Measurements from ENCODE around the gene NDUFB8. TPM values are rescaled to one million over a fixed set of nuclear protein-coding genes. Genes with fewer than 3 reads are reported as not detected.

NDUFB8 gene
- total and polyA plus RNA-seq, 9 donors = 99.4 to 262 (median 150) TPM

DNA sequence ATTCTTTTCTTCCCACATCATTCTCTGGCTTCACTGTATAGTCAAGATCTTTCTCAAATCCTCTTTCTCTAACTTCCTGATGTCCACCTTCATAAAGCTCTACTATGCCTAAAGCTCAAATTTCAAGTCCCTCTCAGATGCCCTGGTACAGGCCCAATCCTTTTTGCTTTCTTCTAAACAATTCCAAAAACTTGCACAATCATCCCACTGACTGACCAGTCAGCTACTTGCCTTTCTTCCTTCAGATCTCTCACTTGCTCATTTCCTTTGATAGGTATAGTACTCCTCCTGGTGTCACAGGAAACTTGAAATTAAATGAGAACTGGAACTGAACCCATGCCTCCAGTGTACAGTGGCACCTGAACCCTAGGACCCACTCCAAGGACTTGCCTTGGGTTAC is 28.2 kb downstream of the NDUFB8 start:
- Histone ChIP-seq H3K9me3 (no peaks in the 10 kb centered on the region), H3K27ac (no peak overlapping the region), H3K4me1 (ENCODE audit: insufficient read depth) (no peaks in the 10 kb centered on the region), H3K4me3 (no peak overlapping the region), H3K27me3 (no peaks in the 10 kb centered on the region), H3K36me3 (no peaks in the 10 kb centered on the region)
- no peak for DNase-seq
- TF ChIP-seq EP300 (IDR thresholded peaks at IDR 0.05) (no peak), POLR2A (IDR thresholded peaks at IDR 0.05) (no peak)
- TF ChIP-seq, protein P1, sequence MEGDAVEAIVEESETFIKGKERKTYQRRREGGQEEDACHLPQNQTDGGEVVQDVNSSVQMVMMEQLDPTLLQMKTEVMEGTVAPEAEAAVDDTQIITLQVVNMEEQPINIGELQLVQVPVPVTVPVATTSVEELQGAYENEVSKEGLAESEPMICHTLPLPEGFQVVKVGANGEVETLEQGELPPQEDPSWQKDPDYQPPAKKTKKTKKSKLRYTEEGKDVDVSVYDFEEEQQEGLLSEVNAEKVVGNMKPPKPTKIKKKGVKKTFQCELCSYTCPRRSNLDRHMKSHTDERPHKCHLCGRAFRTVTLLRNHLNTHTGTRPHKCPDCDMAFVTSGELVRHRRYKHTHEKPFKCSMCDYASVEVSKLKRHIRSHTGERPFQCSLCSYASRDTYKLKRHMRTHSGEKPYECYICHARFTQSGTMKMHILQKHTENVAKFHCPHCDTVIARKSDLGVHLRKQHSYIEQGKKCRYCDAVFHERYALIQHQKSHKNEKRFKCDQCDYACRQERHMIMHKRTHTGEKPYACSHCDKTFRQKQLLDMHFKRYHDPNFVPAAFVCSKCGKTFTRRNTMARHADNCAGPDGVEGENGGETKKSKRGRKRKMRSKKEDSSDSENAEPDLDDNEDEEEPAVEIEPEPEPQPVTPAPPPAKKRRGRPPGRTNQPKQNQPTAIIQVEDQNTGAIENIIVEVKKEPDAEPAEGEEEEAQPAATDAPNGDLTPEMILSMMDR (IDR thresholded peaks at IDR 0.05) = no peak
- intact Hi-C loops (cut with DNase I) = no loop called here

DNA sequence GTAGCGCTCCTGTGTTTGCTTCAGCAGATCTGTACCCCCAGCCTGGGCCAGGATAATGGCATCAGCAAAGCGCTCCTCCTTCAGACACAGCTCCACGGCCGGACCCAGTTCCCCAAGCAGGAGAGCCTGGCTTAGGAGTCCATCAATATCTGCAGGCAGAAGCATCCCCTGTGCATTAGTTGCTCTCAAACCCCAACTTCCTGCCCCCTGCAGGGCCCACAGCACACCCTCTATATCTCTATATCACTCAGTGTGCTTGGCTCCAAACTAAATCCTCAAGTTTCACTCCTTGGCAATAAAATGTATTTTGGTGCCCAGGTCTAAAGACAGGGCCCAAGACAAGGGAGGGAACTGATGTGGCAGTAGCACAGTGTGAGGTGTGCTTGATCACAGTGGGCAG is 31.6 kb downstream of the NDUFB8 start:
- H3K36me3 ChIP-seq = no peaks in the 10 kb centered on the region
- TF ChIP-seq EP300 (IDR thresholded peaks at IDR 0.05) (no peak), POLR2A (IDR thresholded peaks at IDR 0.05) (no peak)
- TF ChIP-seq, protein P1 (IDR thresholded peaks at IDR 0.05) = no peak
- no peak overlapping the region for H3K27ac ChIP-seq
- intact Hi-C loops (cut with DNase I) = no loop called here
- no peaks in the 10 kb centered on the region for H3K4me1 ChIP-seq (ENCODE audit: insufficient read depth)
- no peak overlapping the region for H3K4me3 ChIP-seq
- no peaks in the 10 kb centered on the region for H3K9me3 ChIP-seq
- no peak for DNase-seq
- WGBS, 3 donors = 95 to 96% (median 96%) methylated on average over 4 of the region's 4 CpGs
- no peaks in the 10 kb centered on the region for H3K27me3 ChIP-seq

DNA sequence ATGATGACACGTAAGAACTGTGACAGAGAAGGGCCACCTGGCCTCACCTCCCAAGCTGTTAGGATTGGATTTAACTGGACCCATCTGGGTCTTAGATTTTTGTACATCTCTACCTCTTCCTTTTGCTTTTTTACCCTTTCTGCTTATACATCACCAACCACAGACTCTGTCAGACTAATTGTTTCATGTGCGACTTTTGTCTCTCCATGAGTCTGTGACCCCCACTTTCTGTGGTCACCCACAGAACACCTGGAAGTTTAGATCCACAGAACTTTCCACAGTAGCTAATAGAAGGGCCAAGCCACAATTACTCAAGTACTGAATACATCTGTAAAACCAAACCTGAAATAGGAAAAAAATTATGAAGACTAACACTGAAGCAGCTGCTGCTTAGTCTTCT is 33.1 kb downstream of the NDUFB8 start:
- intact Hi-C loops (cut with DNase I) = no loop called here
- Histone ChIP-seq H3K4me1 (ENCODE audit: insufficient read depth) (no peaks in the 10 kb centered on the region), H3K4me3 (no peak overlapping the region), H3K9me3 (no peaks in the 10 kb centered on the region), H3K36me3 (no peaks in the 10 kb centered on the region), H3K27ac (no peak overlapping the region), H3K27me3 (no peaks in the 10 kb centered on the region)
- 89 to 98% (median 91%) methylated on average over 2 of the region's 2 CpGs for WGBS, 3 donors
- no peak for DNase-seq
- TF ChIP-seq, protein P1 (IDR thresholded peaks at IDR 0.05) = no peak
- TF ChIP-seq POLR2A (IDR thresholded peaks at IDR 0.05) = no peak
- TF ChIP-seq EP300 (IDR thresholded peaks at IDR 0.05) = no peak

DNA sequence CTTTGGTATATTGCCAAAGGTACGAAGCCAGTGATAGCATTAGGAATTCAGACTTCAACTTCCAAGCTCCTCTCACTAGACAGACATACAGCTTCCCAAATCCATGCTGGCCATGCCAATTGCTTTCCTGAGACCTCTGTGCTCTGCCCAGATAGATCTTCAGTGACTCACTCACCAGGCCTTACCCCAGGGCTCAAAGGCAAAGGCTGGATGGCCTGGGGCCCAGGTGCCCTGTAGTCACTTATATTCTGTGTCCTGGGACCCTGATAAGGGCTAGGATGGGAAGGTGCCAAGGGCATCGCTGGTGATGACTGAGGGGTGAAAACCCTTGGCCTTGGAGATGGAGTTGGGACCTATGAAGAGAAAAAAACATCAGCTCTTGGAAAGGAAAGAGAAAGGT is 39.1 kb downstream of the NDUFB8 start:
- Histone ChIP-seq H3K4me1 (ENCODE audit: insufficient read depth) (no peaks in the 10 kb centered on the region), H3K27ac (no peak overlapping the region), H3K27me3 (no peaks in the 10 kb centered on the region), H3K36me3 (no peaks in the 10 kb centered on the region), H3K9me3 (no peaks in the 10 kb centered on the region), H3K4me3 (no peak overlapping the region)
- DNase-seq = no peak
- TF ChIP-seq, protein P1 (IDR thresholded peaks at IDR 0.05) = no peak
- TF ChIP-seq POLR2A (IDR thresholded peaks at IDR 0.05) = no peak
- TF ChIP-seq EP300 (IDR thresholded peaks at IDR 0.05) = no peak
- WGBS, 3 donors = 75 to 82% (median 79%) methylated on average over 2 of the region's 2 CpGs
- intact Hi-C loops (cut with DNase I) = no loop called here

DNA sequence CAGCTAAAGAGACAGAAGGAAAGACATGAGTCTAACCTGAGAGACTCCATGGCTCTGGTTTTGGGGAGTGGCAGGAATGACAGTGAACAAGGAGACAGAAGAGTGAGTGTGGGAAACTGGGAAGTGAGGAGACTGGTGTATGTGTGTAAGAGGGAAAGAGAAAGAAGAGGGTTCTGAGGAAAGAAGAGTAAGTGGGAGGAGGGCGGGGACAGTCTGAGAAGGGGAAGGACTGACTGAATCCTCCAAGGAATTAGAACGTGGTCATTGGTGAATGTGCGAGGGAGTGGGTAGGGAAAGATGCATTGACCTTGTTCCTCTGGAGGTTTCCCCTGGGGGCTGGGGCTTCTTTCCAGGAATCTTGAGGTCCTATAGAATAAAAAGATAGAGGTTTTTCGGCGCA is 40.3 kb downstream of the NDUFB8 start:
- no peak for DNase-seq
- H3K27me3 ChIP-seq = no peaks in the 10 kb centered on the region
- H3K4me3 ChIP-seq = no peak overlapping the region
- no peaks in the 10 kb centered on the region for H3K4me1 ChIP-seq (ENCODE audit: insufficient read depth)
- H3K27ac ChIP-seq = no peak overlapping the region
- no peaks in the 10 kb centered on the region for H3K36me3 ChIP-seq
- TF ChIP-seq, protein P1 (IDR thresholded peaks at IDR 0.05) = no peak
- no peak for TF ChIP-seq POLR2A (IDR thresholded peaks at IDR 0.05)
- no peaks in the 10 kb centered on the region for H3K9me3 ChIP-seq
- intact Hi-C loops (cut with DNase I) = no loop called here
- 79 to 81% (median 80%) methylated on average over 5 of the region's 5 CpGs for WGBS, 3 donors
